HG03432 (cell line): ENCODE measurements around the gene FAM181B.
"Not testable (repeated sequence)": the region's sequence is repeated elsewhere in the genome, so short reads cannot be mapped to it uniquely, and the experiment has no call there.

Experiments used
- ATAC-seq: cut with Tn5 transposase; IDR thresholded peaks from one replicate; pipeline ENCODE4 v1.9.1; 2021; ENCODE audit warnings: mild to moderate bottlenecking, moderate library complexity; ENCODE audit not compliant: unreplicated experiment

Gene FAM181B

DNA sequence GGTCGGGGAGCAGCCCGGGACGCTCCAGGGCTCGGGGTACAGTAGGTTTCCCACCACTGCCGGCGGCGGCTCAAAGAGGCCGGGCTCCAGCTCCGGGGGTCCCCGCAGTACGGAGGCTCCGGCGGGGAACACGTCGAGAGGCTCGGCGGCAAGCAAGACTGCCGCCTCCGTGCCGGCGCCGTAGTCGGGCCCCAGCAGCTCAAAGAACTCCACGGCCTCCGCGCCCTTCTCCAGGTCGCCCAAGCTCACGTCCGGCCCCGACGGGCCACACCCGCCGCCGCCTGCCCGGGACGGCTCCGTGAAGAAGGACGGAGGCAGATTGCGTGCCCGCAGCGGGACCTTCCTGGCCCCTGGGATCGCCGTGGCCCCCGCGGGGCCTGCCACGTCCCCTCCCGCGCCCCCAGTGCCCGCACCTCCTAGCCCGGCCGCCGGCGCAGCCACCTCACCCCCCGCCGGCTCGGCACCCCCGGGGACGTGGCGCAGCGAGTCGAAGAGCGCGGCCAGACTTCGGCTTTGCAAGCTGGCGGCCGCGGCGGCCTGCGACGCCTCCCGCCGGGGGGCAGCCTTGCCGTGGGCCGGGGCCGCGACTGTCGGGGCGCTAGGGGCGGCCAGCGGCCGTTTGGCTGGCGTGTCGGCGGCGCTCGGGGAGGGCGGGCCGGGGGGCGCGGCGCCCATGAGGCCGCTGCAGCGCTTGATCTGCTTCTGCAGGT lies 775 bp downstream of the FAM181B start:
- ATAC-seq: peak; percentile 29

DNA sequence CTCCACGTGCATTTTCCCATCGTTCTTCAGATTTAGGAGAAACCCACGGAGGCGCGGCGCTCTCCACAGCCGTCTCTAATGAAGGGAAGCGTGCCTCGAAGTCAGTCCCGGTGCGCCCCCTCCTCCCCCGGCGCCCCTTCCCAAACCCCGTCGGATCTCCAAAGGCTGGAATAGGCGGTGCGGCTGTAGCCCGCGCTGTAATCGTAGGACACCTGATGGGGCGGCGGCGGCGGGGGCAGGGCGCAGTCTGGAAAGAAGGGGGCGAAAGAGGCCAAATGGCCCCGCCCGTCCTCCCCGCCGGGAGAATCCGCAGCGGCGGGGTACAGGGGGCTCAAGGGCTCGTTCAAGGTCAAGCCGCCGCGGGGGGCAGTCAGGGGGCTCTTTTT lies 1.3 kb downstream of the FAM181B start:
- ATAC-seq: no peak

DNA sequence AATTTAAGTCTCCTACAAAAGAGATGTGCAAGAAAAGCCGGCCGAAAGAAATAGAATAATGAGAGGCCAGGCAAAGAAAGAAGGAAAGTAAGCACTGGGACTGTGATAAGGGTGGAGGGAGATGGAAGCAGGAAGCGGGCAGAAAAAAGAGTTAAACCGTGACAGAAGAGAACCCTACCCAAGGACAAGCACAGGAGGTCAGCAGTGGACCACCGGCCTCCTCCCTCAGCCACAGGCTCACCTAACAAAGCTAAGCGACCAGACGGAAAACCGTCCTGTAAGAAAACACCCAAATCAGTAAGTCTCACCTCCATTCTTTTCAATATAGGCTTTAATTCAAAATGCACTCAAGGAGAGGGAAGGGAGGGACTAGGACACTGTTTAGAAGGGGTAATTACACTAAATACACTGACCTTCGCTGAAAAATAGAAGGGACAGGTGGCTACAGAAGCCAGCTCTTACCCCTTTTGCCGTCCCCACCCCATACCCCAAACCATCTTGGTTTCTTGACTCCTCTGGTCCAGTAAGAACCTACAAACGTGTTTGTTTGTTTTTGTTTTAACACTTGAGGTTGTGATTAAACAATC lies 1.9 kb downstream of the FAM181B start:
- no peak for ATAC-seq

DNA sequence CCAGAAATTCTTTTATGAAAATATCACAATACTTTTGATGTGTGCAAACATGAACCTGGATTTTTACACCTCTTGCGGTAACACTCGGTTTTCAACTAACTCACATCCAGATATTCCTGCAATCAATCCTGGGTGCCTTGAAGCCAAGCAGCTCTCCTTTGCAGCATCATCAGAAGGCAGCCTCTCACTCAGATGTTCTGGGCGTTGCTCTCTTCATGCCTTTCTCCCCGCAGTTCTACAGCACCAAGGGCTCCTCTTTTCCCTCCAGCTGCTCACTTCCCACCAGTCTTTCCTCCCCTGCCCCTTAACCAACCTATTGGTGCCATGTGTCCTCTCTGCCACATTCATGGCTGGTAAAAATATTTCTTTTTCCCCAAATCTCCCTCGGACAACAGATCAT lies 2.9 kb downstream of the FAM181B start:
- no peak for ATAC-seq

DNA sequence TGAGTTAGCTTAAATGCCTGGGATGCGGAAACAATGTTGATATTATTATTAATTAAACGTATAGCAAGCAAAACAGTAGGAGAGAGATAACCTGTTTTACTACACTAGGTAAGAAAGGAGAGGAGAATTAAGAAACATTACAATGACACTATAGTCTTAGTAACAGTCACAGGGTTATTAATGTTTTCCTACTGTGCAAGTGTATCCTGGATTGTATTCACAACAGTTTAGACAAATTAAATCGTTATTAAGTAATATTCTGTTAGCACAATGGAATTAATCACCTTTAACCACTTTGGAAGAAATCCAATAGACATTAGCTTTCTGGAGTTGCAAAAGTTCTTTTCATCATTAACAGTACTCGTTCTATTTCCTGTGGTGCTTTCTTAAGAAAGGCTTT lies 3.4 kb downstream of the FAM181B start:
- ATAC-seq: no peak

DNA sequence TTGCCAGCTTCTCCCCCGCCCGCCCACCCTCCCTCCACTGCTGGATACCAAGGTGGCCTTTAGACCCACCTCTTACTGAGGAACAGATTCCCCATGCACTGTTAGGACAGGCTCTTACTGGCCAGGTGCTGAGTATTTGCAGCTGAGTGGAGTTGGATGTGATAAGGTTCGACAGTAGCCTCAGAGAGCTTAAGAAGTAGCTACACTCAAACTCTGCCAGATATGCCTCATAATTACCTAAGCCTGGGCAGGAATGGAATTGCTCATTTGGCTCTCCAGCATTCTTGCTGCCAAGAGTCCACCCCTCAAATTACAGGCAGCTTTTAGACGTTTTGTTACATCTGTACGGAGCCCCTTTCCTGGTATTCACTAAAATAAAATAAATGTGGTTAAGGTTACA lies 9.6 kb downstream of the FAM181B start:
- ATAC-seq: no peak

DNA sequence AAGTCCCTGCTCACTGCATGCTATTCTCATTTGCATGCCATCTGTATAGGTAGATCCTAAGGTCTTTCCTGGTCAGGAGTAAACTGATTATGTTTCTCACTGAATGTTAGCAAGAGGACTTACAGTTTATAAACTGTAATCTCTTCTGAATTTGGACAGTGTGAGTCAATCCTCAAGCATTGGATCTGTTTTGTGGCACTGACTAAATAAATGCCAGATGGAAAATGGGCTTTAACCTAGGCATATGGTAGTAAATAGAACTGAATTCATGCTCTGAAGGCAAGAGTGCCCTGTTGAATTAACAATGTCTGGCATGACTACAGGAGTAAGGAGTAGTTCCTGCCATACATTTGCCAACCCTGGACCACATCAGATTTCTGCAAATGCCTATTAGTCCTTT lies 11.4 kb downstream of the FAM181B start:
- ATAC-seq: no peak

DNA sequence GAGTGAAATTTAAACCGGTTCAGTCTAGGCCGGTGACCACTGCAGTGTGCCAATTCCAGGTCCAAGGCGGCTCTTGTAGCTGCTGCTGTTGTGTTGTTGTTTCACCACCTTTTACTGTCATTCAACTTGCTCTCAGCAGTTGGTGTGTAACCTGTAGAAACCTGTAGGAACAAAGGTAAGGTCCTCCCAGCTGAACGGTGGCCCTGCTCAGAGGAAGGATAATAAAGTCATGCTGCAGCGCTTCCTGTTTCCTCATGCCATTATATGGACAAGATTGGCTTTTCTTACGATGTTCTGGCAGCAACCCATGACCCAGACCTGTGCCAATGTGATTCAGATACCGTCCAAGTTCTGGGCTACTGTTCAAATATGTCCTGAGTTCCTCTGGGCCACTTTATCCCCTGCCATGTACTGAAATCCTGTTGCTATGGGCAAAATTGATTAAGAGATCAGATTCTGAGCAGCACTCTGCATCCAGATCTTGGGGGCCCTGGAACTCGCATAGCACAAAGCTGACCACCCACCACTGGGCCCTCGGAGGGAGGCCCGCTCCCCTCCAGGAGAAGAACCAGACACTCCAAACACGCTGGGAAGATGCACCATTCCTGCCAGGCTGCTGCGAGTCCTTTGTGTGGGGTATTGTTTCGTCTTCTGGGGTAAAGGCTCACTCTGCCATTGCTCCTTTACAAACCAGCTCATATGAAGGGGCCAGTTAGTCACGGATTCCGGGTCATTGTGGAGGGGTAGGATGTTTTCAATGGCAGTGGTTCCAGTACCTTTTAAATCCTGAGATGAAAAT lies 13.2 kb downstream of the FAM181B start:
- no peak for ATAC-seq

DNA sequence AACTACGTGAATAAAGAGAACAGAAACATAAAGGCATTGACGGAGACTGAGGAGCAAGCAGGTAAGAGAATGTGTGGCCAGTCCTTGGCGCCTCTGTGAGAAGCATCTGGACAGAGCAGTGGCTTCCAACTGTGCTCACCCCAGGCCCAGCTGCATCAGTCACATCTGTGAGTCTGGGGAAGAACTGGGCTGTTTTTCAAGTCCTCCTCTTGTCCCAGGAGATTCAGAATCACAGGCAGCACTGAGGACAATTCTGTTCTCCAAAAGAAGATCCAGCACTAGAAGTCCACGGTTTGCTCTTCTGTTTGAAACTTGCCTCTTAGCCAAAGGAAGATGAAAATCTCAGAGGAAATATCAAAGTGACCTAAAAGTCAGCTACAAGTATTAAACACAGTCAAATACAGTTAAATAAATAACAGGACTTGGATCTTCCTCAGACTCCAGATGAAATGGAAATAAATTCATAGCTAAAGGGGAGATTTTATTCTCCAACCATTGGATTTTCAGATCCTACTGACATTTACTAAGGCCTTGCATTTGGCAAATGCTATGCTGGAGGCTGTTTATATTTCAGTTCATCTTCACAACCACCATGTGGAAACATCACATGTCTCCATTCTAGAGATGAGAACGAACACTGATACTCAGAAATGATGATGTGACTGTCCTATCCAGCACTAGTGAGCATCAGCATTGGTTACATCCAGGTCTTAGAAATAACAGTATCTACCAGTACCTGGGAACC lies 14.1 kb downstream of the FAM181B start:
- ATAC-seq: no peak

DNA sequence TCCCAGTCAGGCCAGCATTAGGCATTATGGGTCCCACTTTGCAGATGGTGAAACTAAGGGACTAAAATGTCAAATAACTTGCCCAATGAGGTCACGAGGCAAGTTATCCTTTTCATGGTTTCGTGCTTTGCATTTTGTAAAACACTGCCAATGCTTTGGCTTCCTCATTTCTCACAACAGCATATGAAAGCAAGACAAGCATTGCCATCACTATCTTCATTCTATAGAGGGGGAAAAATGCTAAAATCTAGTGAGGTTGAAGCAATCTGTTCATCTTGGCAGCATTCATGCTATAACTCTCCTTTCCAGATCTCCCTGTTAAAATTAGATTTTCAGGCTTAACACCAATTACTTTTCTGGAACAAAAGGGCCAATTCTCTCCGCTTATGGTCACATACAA lies 14.8 kb downstream of the FAM181B start:
- no peak for ATAC-seq

DNA sequence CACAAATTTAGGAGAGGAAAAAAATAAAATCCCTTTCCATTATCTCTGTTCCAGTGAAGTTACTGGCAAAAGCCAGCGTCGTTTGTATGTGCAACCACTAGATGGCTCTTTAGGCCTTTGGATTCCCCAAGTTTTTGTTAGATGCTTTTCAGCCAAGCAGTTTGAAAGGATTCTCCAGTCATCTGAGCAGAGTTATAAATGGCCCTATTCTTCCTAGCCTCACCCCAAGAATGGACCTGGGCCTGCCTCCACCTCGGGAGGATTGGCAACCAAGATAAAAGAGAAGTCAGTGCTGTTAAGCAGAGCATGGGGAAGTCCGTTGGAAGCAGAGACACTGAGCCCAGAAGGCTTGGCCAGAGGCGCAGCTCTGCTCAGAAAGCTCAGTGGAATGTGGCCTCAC lies 15.4 kb downstream of the FAM181B start:
- ATAC-seq: peak; percentile 75

DNA sequence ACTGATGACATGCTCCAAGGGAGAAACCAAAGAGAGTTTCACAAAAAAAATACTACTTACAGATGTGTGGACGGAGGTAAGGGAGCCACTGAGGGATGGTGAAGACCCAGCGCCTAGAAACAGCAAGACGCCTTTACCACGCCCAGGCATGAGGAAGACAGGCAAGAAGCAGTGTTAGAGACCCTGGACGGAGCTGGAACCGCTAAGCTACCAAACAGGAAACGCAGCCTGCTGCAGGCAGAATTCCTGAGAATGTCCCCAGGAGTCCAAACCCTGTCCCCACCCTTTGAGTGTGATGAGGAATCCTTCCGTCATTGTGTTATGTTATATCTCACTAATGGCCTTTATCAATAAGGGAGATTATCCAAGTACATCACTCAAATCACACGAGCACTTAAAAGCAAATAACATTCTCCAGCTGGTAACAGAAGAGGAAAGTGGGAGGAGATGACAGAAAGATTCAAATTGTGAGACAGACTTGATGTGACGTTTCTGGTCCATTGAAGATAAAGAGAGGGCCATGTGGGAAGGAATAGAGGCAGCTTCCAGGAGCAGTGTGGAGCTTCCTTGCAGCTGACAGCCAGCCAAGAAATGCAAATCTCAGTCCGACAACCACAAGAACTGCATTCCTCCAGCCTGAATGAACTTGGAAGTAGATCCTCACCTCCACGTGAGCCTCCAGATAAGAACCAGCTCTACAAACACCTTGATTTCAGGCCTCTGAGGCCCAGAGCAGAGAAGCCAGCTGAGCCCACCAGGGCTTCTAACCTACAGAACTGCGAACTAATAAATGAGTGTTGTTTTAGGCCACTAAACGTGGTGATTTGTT lies 19.1 kb downstream of the FAM181B start:
- ATAC-seq: no peak

DNA sequence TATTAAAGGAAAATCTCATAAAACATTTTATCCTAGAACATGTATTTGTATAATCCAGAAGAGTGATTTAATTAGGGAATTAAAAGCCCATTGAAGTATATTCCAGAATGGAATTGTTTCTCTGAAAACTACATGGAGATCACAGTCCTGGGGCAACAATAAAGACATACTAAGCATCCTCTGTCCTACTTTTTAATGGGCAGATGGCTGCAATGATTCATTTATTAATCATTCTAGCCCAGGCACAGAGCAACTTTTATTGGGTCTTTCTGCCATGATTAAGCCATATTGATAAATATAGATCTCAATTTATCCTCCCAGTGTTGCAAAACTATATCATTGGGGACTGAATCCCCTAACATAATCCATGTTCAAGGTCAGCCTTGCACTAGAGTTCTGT lies 22.0 kb downstream of the FAM181B start:
- ATAC-seq: no peak

DNA sequence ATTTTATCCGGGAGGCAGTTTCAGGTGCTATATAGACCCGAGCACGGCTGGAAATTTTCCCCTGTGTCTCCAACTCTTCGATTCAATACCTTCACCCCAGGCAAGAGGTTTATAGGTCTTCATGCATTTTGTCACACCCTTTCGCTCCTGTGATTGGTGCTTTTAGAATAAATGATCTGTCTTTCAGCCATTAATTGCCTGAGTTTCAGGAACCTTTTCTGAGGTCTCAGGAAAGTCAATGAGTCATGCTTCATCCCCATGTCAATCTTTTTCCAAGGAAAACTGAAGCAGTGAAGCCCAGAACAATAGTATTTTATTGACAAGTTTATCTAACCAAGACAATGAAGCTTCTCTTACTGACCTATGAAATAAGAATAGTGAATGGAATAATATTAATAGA lies 29.9 kb downstream of the FAM181B start:
- ATAC-seq: no peak

DNA sequence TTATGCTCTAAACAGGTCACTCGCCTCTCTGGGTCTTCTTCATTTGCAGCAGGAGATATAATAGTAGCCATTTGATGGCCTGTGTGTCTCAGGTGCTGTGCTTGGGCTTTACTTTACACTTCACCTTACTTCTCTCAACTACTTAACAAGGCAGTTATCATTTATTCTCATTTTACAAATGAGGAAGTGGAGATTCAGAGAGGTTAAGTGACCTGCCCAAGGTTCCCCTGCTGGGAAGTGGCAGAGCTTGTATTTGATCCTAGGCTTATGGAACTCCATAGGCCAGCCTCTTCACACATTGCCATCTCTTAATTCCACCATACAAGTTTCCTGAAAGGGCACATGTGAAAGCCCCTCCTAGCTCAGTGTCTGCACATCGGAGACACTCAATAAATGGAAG lies 30.4 kb downstream of the FAM181B start:
- ATAC-seq: no peak

DNA sequence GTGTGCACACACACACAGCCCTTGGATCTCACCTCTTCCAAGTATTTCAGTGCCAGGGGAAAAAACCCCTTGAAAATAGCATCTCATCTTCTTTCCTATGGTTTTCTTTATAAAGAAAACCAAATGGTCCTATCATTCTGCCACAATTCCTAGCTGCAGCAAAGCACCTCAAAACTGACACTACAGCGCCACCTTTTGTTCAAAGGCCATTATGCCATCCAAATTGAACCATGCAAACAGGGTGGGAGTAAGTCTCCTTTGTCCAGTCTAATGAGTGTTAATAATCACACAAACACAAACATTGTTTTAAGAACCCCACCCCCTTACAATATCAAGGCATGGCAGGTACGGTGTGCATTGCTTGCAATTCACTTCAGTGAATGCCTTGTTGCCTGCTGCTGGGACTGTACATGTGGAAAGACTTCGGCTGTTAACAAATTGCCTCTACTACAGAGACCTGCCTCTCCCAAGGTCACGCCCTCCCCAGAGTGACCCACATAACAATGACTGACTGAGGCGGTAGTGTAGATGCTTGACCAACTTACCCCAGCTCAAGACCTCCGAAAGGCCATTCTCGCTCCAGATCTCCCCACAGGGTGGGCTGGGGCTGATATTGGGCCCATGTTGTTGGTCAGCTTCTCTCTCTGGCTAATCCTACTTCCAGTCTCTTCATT lies 31.7 kb downstream of the FAM181B start:
- peak; percentile 70 for ATAC-seq

DNA sequence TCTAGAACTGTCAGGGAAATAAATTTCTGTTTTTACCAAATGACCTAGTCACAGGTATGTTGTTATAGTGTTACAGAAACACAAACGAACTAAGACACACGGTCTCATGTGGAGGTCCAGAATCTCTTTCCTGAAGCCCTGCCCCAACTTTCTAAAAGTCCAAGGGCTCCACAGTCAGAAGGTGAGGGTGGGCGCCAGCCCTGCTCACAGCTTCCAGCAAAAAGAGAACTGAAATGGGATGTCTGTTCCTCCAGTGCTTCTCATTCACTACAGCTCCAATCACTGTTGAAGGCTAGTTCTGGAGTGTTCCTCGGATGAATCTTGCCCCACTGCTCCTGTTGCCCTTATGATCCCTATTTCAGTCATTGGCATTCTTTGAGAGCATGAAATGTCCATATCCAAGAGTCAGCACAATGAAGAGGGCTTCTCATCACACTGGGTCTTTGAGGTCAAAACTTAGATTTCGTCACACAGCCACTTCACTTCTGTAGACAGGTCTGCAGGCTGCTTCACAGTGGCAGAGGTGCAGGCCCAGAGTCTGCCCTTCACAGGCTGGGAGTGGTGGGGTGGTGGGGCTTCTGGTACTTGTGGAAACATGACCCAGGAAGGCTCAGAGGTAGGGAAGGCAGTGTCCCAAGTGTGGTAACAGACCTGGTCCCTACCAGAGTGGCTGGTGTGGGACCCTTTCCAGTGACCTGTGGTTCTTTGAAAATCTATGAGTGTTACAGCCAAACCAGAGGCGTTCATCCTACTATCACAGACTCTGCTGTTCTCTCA lies 34.9 kb downstream of the FAM181B start:
- no peak for ATAC-seq

DNA sequence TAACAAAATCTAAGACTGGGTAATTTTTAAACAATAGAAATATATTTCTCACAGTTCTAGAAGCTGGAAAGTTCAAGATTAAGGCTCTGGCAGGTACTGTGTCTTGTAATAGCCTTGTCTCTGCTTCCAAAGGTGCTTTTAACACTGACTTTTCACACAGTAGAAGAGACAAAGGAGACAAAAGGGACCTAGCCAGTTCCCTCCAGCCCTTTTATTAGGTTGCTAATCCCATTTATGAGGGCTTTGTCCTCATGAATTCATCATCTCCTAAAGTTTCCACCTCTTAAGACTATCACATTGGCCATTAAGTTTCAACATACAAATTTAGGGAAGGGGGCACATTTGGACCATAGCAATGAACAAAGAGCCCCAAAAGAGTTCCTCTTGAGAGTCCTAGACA lies 40.7 kb downstream of the FAM181B start:
- ATAC-seq: no peak

DNA sequence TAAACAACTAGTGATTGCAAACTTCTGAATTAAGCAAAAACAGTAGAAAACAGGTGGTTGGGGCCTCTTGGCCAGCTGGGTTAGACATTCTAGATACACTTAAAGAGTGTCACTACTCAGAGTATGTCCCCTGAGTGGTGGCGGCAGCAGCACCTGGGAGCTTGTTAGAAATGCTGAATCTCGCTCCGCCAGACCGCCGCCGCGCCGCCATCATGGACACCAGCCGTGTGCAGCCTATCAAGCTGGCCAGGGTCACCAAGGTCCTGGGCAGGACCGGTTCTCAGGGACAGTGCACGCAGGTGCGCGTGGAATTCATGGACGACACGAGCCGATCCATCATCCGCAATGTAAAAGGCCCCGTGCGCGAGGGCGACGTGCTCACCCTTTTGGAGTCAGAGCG lies 44.3 kb downstream of the FAM181B start:
- ATAC-seq: not testable (repeated sequence)
